ENCODE measurements around the gene TIAL1.
A peak's percentile ranks its signal among the peaks of the same experiment; 100 is the strongest.
"Not testable (repeated sequence)": the region's sequence is repeated elsewhere in the genome, so short reads cannot be mapped to it uniquely, and the experiment has no call there.

TIAL1 gene

GRCh38 chr10:119614686-119615085 is 17.9 kb upstream of the TIAL1 start:
- no peak for DNase-seq

GRCh38 chr10:119613741-119614140 is 17.0 kb upstream of the TIAL1 start:
- DNase-seq, result no peak

- no peak for DNase-seq
These were observed 14.7 kb upstream of the TIAL1 start for GRCh38 chr10:119611433-119611832.

GRCh38 chr10:119609516-119609915 is 12.8 kb upstream of the TIAL1 start:
- DNase-seq, result no peak

- peak in 35 of 51 donors; percentile 2 to 67 (median 33) for DNase-seq
These were observed 11.8 kb upstream of the TIAL1 start for GRCh38 chr10:119608316-119609155.

- DNase-seq, result no peak
These were observed 7.7 kb upstream of the TIAL1 start for GRCh38 chr10:119604468-119604867.

GRCh38 chr10:119602241-119603095 is 5.7 kb upstream of the TIAL1 start:
- DNase-seq, result no peak

- DNase-seq, result no peak
These were observed 1.6 kb upstream of the TIAL1 start for GRCh38 chr10:119598397-119598796.

GRCh38 chr10:119597405-119598186 is 832 bp upstream of the TIAL1 start:
- DNase-seq, result no peak

- DNase-seq, result peak in 30 of 51 donors; percentile 10 to 75 (median 52)
These were observed 868 bp downstream of the TIAL1 start for GRCh38 chr10:119595676-119596515.

- no peak for DNase-seq
These were observed 1.6 kb downstream of the TIAL1 start for GRCh38 chr10:119595134-119595675.

GRCh38 chr10:119588071-119588470 is 8.7 kb downstream of the TIAL1 start:
- no peak for DNase-seq

GRCh38 chr10:119578355-119578754 is 18.4 kb downstream of the TIAL1 start:
- no peak for DNase-seq

- no peak for DNase-seq
These were observed 20.8 kb downstream of the TIAL1 start for GRCh38 chr10:119575991-119576390.

GRCh38 chr10:119575506-119575905 is 21.3 kb downstream of the TIAL1 start:
- no peak for DNase-seq

- DNase-seq, result no peak
These were observed 28.8 kb downstream of the TIAL1 start for GRCh38 chr10:119567978-119568377.

GRCh38 chr10:119562097-119562496 is 34.7 kb downstream of the TIAL1 start:
- DNase-seq, result no peak

- not testable (repeated sequence) for DNase-seq
These were observed 37.3 kb downstream of the TIAL1 start for GRCh38 chr10:119559511-119559910.

- DNase-seq, result not testable (repeated sequence)
These were observed 40.7 kb downstream of the TIAL1 start for GRCh38 chr10:119556081-119556480.

- DNase-seq, result no peak
These were observed 41.5 kb downstream of the TIAL1 start for GRCh38 chr10:119555178-119555784.

Measured in hypothalamus (tissue), 51 donors.